Measurements from ENCODE around the gene NPAS3.

Gene NPAS3

GRCh38 chr14:33563191-33563900, 624.7 kb downstream of the NPAS3 start:
- no peak for DNase-seq (ENCODE audit: low read depth)
- TF ChIP-seq CTCF (conservative IDR thresholded peaks at IDR 0.05; ENCODE audit: low read length): no peak
- no peak overlapping the region for H3K4me3 ChIP-seq (ENCODE audit: low read length)

GRCh38 chr14:33563901-33564197, 625.2 kb downstream of the NPAS3 start:
- TF ChIP-seq CTCF (conservative IDR thresholded peaks at IDR 0.05; ENCODE audit: low read length): no peak
- no peak overlapping the region for H3K4me3 ChIP-seq (ENCODE audit: low read length)
- DNase-seq (ENCODE audit: low read depth): no peak

GRCh38 chr14:33564774-33565630, 626.3 kb downstream of the NPAS3 start:
- no peak overlapping the region for H3K4me3 ChIP-seq (ENCODE audit: low read length)
- TF ChIP-seq CTCF (conservative IDR thresholded peaks at IDR 0.05; ENCODE audit: low read length): no peak

GRCh38 chr14:33566082-33566481, 627.4 kb downstream of the NPAS3 start:
- no peak for TF ChIP-seq CTCF (conservative IDR thresholded peaks at IDR 0.05; ENCODE audit: low read length)

More at GRCh38 chr14:33564774-33565630, 626.3 kb downstream of the NPAS3 start:
- peak; percentile 30 for DNase-seq (ENCODE audit: low read depth)

GRCh38 chr14:33567023-33567728, 628.5 kb downstream of the NPAS3 start:
- no peak overlapping the region for H3K4me3 ChIP-seq (ENCODE audit: low read length)
- TF ChIP-seq CTCF (conservative IDR thresholded peaks at IDR 0.05; ENCODE audit: low read length): no peak
- DNase-seq (ENCODE audit: low read depth): no peak

More at GRCh38 chr14:33566082-33566481, 627.4 kb downstream of the NPAS3 start:
- H3K4me3 ChIP-seq (ENCODE audit: low read length): no peak overlapping the region
- DNase-seq (ENCODE audit: low read depth): no peak

- H3K4me3 ChIP-seq (ENCODE audit: low read length): no peak overlapping the region
- DNase-seq (ENCODE audit: low read depth): no peak
- no peak for TF ChIP-seq CTCF (conservative IDR thresholded peaks at IDR 0.05; ENCODE audit: low read length)
These were observed 629.1 kb downstream of the NPAS3 start for GRCh38 chr14:33567731-33568130.
